Panc1 (cell line): ENCODE measurements around the gene ALDH1L2. TPM values are rescaled to one million over a fixed set of nuclear protein-coding genes. Genes with fewer than 3 reads are reported as not detected.

Source experiments
- ATAC-seq: fragments of 200-7000 bp; cut with Tn5 transposase; 2 replicates; pipeline ENCODE4 v1.9.1; 2020; ENCODE audit warnings: mild to moderate bottlenecking, moderate library complexity
- BruUV-seq: library from RNA; stranded (reverse); fragments of 400-500 nt; replicated peaks from 2 replicates; lab custom pipeline; 2021; lab: Mats Ljungman, UMichigan
- CTCF ChIA-PET: fragments of 300-600 bp; sonication (Branson Sonifier 250); formaldehyde crosslinking; loops from one replicate; lab custom pipeline; 2022; ENCODE audit warnings: antibody characterized with exemption; lab: Charles Lee
- POLR2A ChIA-PET: fragments of 300-600 bp; sonication (Branson Sonifier 250); formaldehyde crosslinking; loops from one replicate; lab custom pipeline; 2022; ENCODE audit warnings: antibody characterized with exemption; lab: Charles Lee
- DNase-seq: peaks from one replicate; pipeline ENCODE4 v3.0.0-alpha.2; 2010; ENCODE audit warnings: low read depth, low spot score
- H3K27ac ChIP-seq: 2 replicates; pipeline ENCODE4 v1.5.1; 2011; ENCODE audit warnings: mild to moderate bottlenecking, low read length, inconsistent platforms
- H3K27me3 ChIP-seq: fragments of 200-500 bp; sonication (Bioruptor generic); 2 replicates; pipeline ENCODE4 v1.6.0; 2014; ENCODE audit warnings: low read length, inconsistent platforms; ENCODE audit not compliant: control insufficient read depth, insufficient read depth
- H3K36me3 ChIP-seq: fragments of 200-500 bp; sonication (Bioruptor generic); 2 replicates; pipeline ENCODE4 v1.5.1; 2014; ENCODE audit warnings: inconsistent platforms, mild to moderate bottlenecking, low read length, moderate library complexity; ENCODE audit not compliant: control insufficient read depth, insufficient read depth
- H3K4me1 ChIP-seq: 2 replicates; pipeline ENCODE4 v1.5.1; 2011; ENCODE audit warnings: inconsistent platforms, mild to moderate bottlenecking, low read length, moderate library complexity; ENCODE audit not compliant: control insufficient read depth, insufficient read depth
- H3K4me3 ChIP-seq, 2 experiments: 2 replicates each; pipeline ENCODE4 v1.5.1; 2011 to 2012; ENCODE audit warnings: low read depth in 2 of 2, low read length in 2 of 2, mild to moderate bottlenecking in 2 of 2, inconsistent platforms in 1 of 2, moderate library complexity in 1 of 2
- H3K9me3 ChIP-seq: fragments of 200-500 bp; sonication (Bioruptor generic); 2 replicates; pipeline ENCODE4 v1.5.1; 2014; ENCODE audit warnings: low read depth, mild to moderate bottlenecking, inconsistent platforms, low read length, moderate library complexity; ENCODE audit not compliant: control insufficient read depth, insufficient read depth
- CTCF ChIP-seq: fragments of 450-650 bp; IDR thresholded peaks from 2 replicates; pipeline ENCODE4 v1.5.1; 2017; ENCODE audit warnings: mild to moderate bottlenecking
- POLR2AphosphoS5 ChIP-seq: IDR thresholded peaks from 2 replicates; pipeline ENCODE4 v1.6.1; 2012; ENCODE audit warnings: mild to moderate bottlenecking, low read depth, low read length, moderate library complexity
- REST ChIP-seq, 2 experiments: IDR thresholded peaks; 2 replicates each; pipeline ENCODE4 v1.6.1; 2011 to 2012; ENCODE audit warnings: low read depth in 2 of 2, control low read depth in 1 of 2, low read length in 1 of 2, mild to moderate bottlenecking in 1 of 2, moderate library complexity in 1 of 2; ENCODE audit not compliant: insufficient read depth in 1 of 2
- SIN3A ChIP-seq: IDR thresholded peaks from 2 replicates; pipeline ENCODE4 v1.6.1; 2012; ENCODE audit warnings: low read depth, mild to moderate bottlenecking, low read length, moderate library complexity, borderline replicate concordance; ENCODE audit not compliant: insufficient read depth
- TCF7L2 ChIP-seq: IDR thresholded peaks from 2 replicates; pipeline ENCODE4 v1.6.1; 2011; ENCODE audit warnings: mild to moderate bottlenecking, low read depth, low read length, inconsistent platforms
- in situ Hi-C: cut with HindIII; loops from 2 replicates; pipeline ENCODE4 v1.10.0; 2016; ENCODE audit warnings: low sequenced_read_pairs, low pct_unique_long_range_greater_than_20kb
- intact Hi-C: fragments of 100-400 bp; cut with micrococcal nuclease; formaldehyde crosslinking; loops from one replicate; pipeline ENCODE4 v1.10.0; 2022; ENCODE audit not compliant: unreplicated experiment
- total RNA-seq: library from RNA; stranded (reverse); gene quantifications from one replicate; pipeline ENCODE4 v1.2.1, GENCODE V29; 2021; ENCODE audit not compliant: unreplicated experiment

Gene ALDH1L2
- total RNA-seq, 1 experiment from 2014 or later: 2.2 TPM

GRCh38 chr12:105067511-105068031 lies 16.7 kb downstream of the ALDH1L2 start:
- DNase-seq: no peak
- intact Hi-C loops: no loop called here
- in situ Hi-C loops: no loop called here
- peaks cover 7% of the 10 kb centered on the region; the same call in 1 of the 2 replicates for H3K4me1 ChIP-seq
- H3K9me3 ChIP-seq: no peaks in the 10 kb centered on the region
- BruUV-seq: no TSS peak
- no peaks in the 10 kb centered on the region for H3K36me3 ChIP-seq
- H3K27me3 ChIP-seq: no peaks in the 10 kb centered on the region
- no peak overlapping the region for H3K27ac ChIP-seq
- no peak overlapping the region for H3K4me3 ChIP-seq
- ATAC-seq: no peak
- ChIA-PET POLR2A (no interaction called here), CTCF (no interaction called here)
- TF ChIP-seq CTCF: no peak
- no peak for TF ChIP-seq POLR2AphosphoS5
- TF ChIP-seq SIN3A: no peak
- TF ChIP-seq TCF7L2: no peak
- TF ChIP-seq REST (IDR thresholded peaks at IDR 0.05; ENCODE audit: insufficient read depth in 1 of 2, low read depth in 2 of 2, low read length in 1 of 2): no peak

- Histone ChIP-seq H3K4me3 (no peak overlapping the region), H3K9me3 (no peaks in the 10 kb centered on the region), H3K4me1 (peaks cover 7% of the 10 kb centered on the region; the same call in 1 of the 2 replicates), H3K27me3 (no peaks in the 10 kb centered on the region), H3K27ac (no peak overlapping the region), H3K36me3 (no peaks in the 10 kb centered on the region)
- DNase-seq (no peak), ATAC-seq (no peak)
- TF ChIP-seq SIN3A (no peak), REST (IDR thresholded peaks at IDR 0.05; ENCODE audit: insufficient read depth in 1 of 2, low read depth in 2 of 2, low read length in 1 of 2) (no peak), CTCF (no peak), TCF7L2 (peak; percentile 72)
- BruUV-seq: no TSS peak
- POLR2A ChIA-PET: no interaction called here
- intact Hi-C loops: no loop called here
- CTCF ChIA-PET: no interaction called here
- in situ Hi-C loops: no loop called here
Measured at GRCh38 chr12:105064564-105065178, 19.6 kb downstream of the ALDH1L2 start.
